Loucy (cell line): ENCODE measurements around the gene PTPMT1.

Source experiments
- H2AFZ ChIP-seq: fragments of 200-600 bp; sonication (generic); 2 replicates; pipeline ENCODE4 v1.6.0; 2016; ENCODE audit warnings: antibody characterized with exemption, mild to moderate bottlenecking, low read length, moderate library complexity
- H3F3A ChIP-seq: fragments of 200-600 bp; 2 replicates; pipeline ENCODE4 v1.6.0; 2016; ENCODE audit warnings: antibody characterized with exemption, low read depth, mild to moderate bottlenecking
- H3K27me3 ChIP-seq: fragments of 200-600 bp; sonication (generic); 2 replicates; pipeline ENCODE4 v1.6.1; 2014; ENCODE audit warnings: low read length, mild to moderate bottlenecking; ENCODE audit not compliant: insufficient read depth, poor library complexity, severe bottlenecking
- H3K36me3 ChIP-seq: fragments of 200-600 bp; sonication (generic); 2 replicates; pipeline ENCODE4 v1.6.1; 2016; ENCODE audit warnings: low read length; ENCODE audit not compliant: insufficient read depth
- H3K4me1 ChIP-seq: fragments of 200-600 bp; sonication (generic); 2 replicates; pipeline ENCODE4 v1.5.1; 2014; ENCODE audit warnings: low read length, mild to moderate bottlenecking; ENCODE audit not compliant: insufficient read depth, poor library complexity, severe bottlenecking
- H3K4me2 ChIP-seq: fragments of 200-600 bp; sonication (generic); 2 replicates; pipeline ENCODE4 v1.6.0; 2014; ENCODE audit warnings: antibody characterized with exemption, low read length, low read depth, mild to moderate bottlenecking; ENCODE audit not compliant: poor library complexity, severe bottlenecking
- H3K4me3 ChIP-seq: fragments of 200-600 bp; sonication (generic); 2 replicates; pipeline ENCODE4 v1.5.1; 2014; ENCODE audit warnings: low read length, mild to moderate bottlenecking, mixed read lengths; ENCODE audit not compliant: poor library complexity, severe bottlenecking
- H3K79me2 ChIP-seq: fragments of 200-600 bp; sonication (generic); 2 replicates; pipeline ENCODE4 v1.6.1; 2014; ENCODE audit warnings: low read length; ENCODE audit not compliant: insufficient read depth
- H3K9ac ChIP-seq: fragments of 200-600 bp; sonication (generic); 2 replicates; pipeline ENCODE4 v1.6.0; 2014; ENCODE audit warnings: mild to moderate bottlenecking, low read depth, low read length, moderate library complexity; ENCODE audit not compliant: poor library complexity, severe bottlenecking
- H3K9me2 ChIP-seq: fragments of 200-600 bp; sonication (generic); replicated peaks from 2 replicates; pipeline ENCODE4 v1.6.1; 2016; ENCODE audit warnings: low read depth, low read length, mixed read lengths
- H3K9me3 ChIP-seq: fragments of 200-600 bp; sonication (generic); 2 replicates; pipeline ENCODE4 v1.6.1; 2014; ENCODE audit warnings: mild to moderate bottlenecking, antibody characterized with exemption, low read length, low read depth; ENCODE audit not compliant: insufficient read depth
- H4K20me1 ChIP-seq: fragments of 200-600 bp; sonication (generic); 2 replicates; pipeline ENCODE4 v1.6.0; 2014; ENCODE audit warnings: antibody characterized with exemption, low read length, mild to moderate bottlenecking; ENCODE audit not compliant: insufficient read depth, poor library complexity, severe bottlenecking
- CTCF ChIP-seq: fragments of 200-600 bp; sonication (generic); conservative IDR thresholded peaks from 2 replicates; pipeline ENCODE4 v1.5.1; 2014; ENCODE audit warnings: mild to moderate bottlenecking, antibody characterized with exemption, low read length
- EZH2phosphoT487 ChIP-seq: fragments of 200-600 bp; IDR thresholded peaks from 2 replicates; pipeline ENCODE4 v1.6.1; 2018; ENCODE audit warnings: antibody characterized with exemption, mild to moderate bottlenecking, moderate library complexity, borderline replicate concordance

The PTPMT1 gene

DNA sequence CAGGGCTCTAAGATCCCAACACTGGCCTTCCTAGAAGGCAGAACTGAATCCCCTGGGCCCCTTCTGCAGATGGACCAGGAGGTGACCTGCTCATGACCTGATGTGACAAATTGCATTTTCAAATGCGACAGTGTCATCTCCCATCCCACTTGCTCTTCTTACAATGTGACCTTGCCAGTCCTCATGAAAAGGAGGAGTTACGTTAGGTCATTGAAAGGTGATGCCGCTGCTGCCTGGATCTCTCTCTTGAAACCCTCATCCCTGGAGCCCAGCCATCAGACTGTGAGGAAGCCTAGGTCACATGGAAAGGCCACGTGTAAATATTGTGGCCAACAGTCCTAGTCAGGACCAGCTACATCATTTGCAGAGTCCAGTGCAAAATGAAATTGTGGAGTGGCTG lies 34.5 kb downstream of the PTPMT1 start:
- Histone ChIP-seq H3F3A (no peaks in the 10 kb centered on the region; the same call in 1 of the 2 replicates), H3K9me2 (no peaks in the 10 kb centered on the region), H3K4me3 (no peak overlapping the region), H2AFZ (no peak overlapping the region), H3K4me1 (peaks cover 26% of the 10 kb centered on the region), H3K36me3 (no peaks in the 10 kb centered on the region), H3K9me3 (no peaks in the 10 kb centered on the region), H3K9ac (peak overlapping the region; percentile 40), H3K79me2 (no peaks in the 10 kb centered on the region), H3K27me3 (no peaks in the 10 kb centered on the region), H3K4me2 (no peak overlapping the region), H4K20me1 (no peaks in the 10 kb centered on the region)
- TF ChIP-seq CTCF (no peak), EZH2phosphoT487 (no peak)

GRCh38 chr11:47603295-47603694 lies 37.9 kb downstream of the PTPMT1 start:
- Histone ChIP-seq H3K4me2 (no peak overlapping the region), H3F3A (no peaks in the 10 kb centered on the region), H2AFZ (no peak overlapping the region), H3K36me3 (no peaks in the 10 kb centered on the region), H3K79me2 (no peaks in the 10 kb centered on the region), H4K20me1 (no peaks in the 10 kb centered on the region), H3K9me3 (no peaks in the 10 kb centered on the region), H3K27me3 (no peaks in the 10 kb centered on the region), H3K9me2 (no peaks in the 10 kb centered on the region), H3K9ac (no peak overlapping the region), H3K4me3 (no peak overlapping the region), H3K4me1 (peaks cover 34% of the 10 kb centered on the region)
- TF ChIP-seq CTCF: no peak
- TF ChIP-seq EZH2phosphoT487: no peak

DNA sequence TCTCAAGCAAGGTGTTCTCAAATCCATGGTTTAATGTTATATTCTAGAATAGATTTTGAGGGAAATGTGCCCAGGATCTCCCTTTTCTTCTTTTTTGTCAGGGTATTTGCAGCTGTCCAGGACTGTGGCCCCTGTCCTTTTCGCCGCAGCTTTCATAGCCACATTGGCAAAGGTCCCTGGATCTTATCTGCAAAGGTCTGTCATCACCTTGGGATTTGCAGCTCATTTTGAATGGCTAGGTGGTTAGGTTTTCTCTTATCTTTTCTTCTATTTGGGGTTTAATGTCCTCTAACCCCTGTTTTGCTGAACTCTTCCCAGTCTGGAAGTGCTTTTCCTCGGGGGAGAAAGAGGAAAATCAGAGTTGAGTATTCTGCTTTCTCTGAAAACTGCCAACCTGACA lies 40.5 kb downstream of the PTPMT1 start:
- H3K9ac ChIP-seq: peak overlapping the region; percentile 54
- no peaks in the 10 kb centered on the region for H4K20me1 ChIP-seq
- no peaks in the 10 kb centered on the region for H3F3A ChIP-seq
- no peak overlapping the region for H3K4me3 ChIP-seq
- H3K4me2 ChIP-seq: no peak overlapping the region
- no peaks in the 10 kb centered on the region for H3K9me3 ChIP-seq
- H3K9me2 ChIP-seq: no peaks in the 10 kb centered on the region
- no peaks in the 10 kb centered on the region for H3K79me2 ChIP-seq
- H3K36me3 ChIP-seq: no peaks in the 10 kb centered on the region; the same call in 1 of the 2 replicates
- peaks cover 25% of the 10 kb centered on the region for H3K4me1 ChIP-seq
- H3K27me3 ChIP-seq: no peaks in the 10 kb centered on the region
- no peak for TF ChIP-seq CTCF
- no peak for TF ChIP-seq EZH2phosphoT487
- H2AFZ ChIP-seq: no peak overlapping the region
